Posterior vena cava (tissue), 2 donors: ENCODE data around the gene SFPQ. TPM values are rescaled to one million over a fixed set of nuclear protein-coding genes. Genes with fewer than 3 reads are reported as not detected.
"Not testable (repeated sequence)": the region's sequence is repeated elsewhere in the genome, so short reads cannot be mapped to it uniquely, and the experiment has no call there.

Experiments
- DNase-seq: peaks from one replicate; pipeline ENCODE4 v3.0.0-alpha.2; 2020; ENCODE audit warnings: low spot score
- intact Hi-C, 2 donors: fragments of 100-400 bp; cut with DNase I; formaldehyde crosslinking; loops; one replicate each; pipeline versions ENCODE4 v1.14.1 to v1.14.2; 2022 to 2023
- total RNA-seq, 2 donors: library from RNA; stranded (reverse); fragmentation: NEBNext Ultra II Directional; extraction: Animal tissue kit (Norgen Biotek cat#: 25700); gene quantifications; one replicate each; pipeline ENCODE4 v1.2.1, GENCODE V29; 2021
- donor health status: DM: yes; HTN: yes; CAD: no.
- donor health status: DM: yes; HTN: yes; CAD: no.

The SFPQ gene
- total RNA-seq, 2 donors from 2014 or later, result 143 to 170 TPM

- intact Hi-C loops, result no loop called here
- DNase-seq, result no peak
These were observed 21.4 kb downstream of the SFPQ start for GRCh38 chr1:35171579-35171978.

GRCh38 chr1:35164893-35165292, 28.1 kb downstream of the SFPQ start:
- no peak for DNase-seq
- intact Hi-C loops, result no loop called here

- DNase-seq, result no peak
- intact Hi-C loops, result no loop called here
These were observed 41.7 kb downstream of the SFPQ start for GRCh38 chr1:35151220-35151619.

GRCh38 chr1:35145892-35146549, 46.9 kb downstream of the SFPQ start:
- intact Hi-C loops, DNase-seq: not testable (repeated sequence)

- intact Hi-C loops, result no loop called here
- no peak for DNase-seq
These were observed 49.0 kb downstream of the SFPQ start for GRCh38 chr1:35143737-35144508.

GRCh38 chr1:35142728-35143127, 50.2 kb downstream of the SFPQ start:
- intact Hi-C loops, DNase-seq: not testable (repeated sequence)

GRCh38 chr1:35142294-35142693, 50.7 kb downstream of the SFPQ start:
- intact Hi-C loops, DNase-seq: not testable (repeated sequence)

- intact Hi-C loops, result not testable (repeated sequence)
These were observed 55.4 kb downstream of the SFPQ start for GRCh38 chr1:35137590-35137989.

GRCh38 chr1:35136780-35137179, 56.2 kb downstream of the SFPQ start:
- no peak for DNase-seq
- intact Hi-C loops, result no loop called here

More at GRCh38 chr1:35137590-35137989, 55.4 kb downstream of the SFPQ start:
- DNase-seq, result not testable (repeated sequence)

Other genes with a start within 250 kb of the SFPQ start
- 10 to 100 TPM; 22.4 to 33.0 TPM for gene TMEM35B, start 207.8 kb downstream of the SFPQ start, total RNA-seq
- 10 to 100 TPM; 20.8 to 21.4 TPM for gene ZMYM6, start 161.2 kb downstream of the SFPQ start, total RNA-seq
- 10 to 100 TPM; 12.8 to 14.4 TPM for gene ZMYM1, start 113.8 kb downstream of the SFPQ start, total RNA-seq
- 10 to 100 TPM; 50.4 to 51.3 TPM for gene ZMYM4, start 75.6 kb upstream of the SFPQ start, total RNA-seq